Liver (tissue), 3 donors: Measurements from ENCODE around the gene FSIP1.

Source experiments
- ATF3 ChIP-seq: IDR thresholded peaks from 2 replicates; pipeline ENCODE4 v1.6.1; 2016; ENCODE audit warnings: antibody characterized with exemption
- CTCF ChIP-seq: fragments of 150-350 bp; IDR thresholded peaks from 2 replicates; pipeline ENCODE4 v1.5.1; 2017; ENCODE audit warnings: improper control_type of control experiment, low read depth, low read length; ENCODE audit not compliant: missing input control
- HNF4A ChIP-seq, 2 donors: conservative IDR thresholded peaks; 2 replicates each; pipeline ENCODE4 v1.6.1; 2016; ENCODE audit warnings: antibody characterized with exemption in 2 of 2, mild to moderate bottlenecking in 2 of 2
- JUND ChIP-seq, 2 donors: IDR thresholded peaks; 2 replicates each; pipeline ENCODE4 v1.6.1; 2016; ENCODE audit warnings: antibody characterized with exemption in 2 of 2
- MAX ChIP-seq: IDR thresholded peaks from 2 replicates; pipeline ENCODE4 v1.6.1; 2016; ENCODE audit warnings: antibody characterized with exemption
- RXRA ChIP-seq, 2 donors: IDR thresholded peaks; 2 replicates each; pipeline ENCODE4 v1.6.1; 2017 to 2018; ENCODE audit warnings: antibody characterized with exemption in 2 of 2, mild to moderate bottlenecking in 1 of 2
- SP1 ChIP-seq: IDR thresholded peaks from 2 replicates; pipeline ENCODE4 v1.6.1; 2018; ENCODE audit warnings: antibody characterized with exemption, mild to moderate bottlenecking
- TAF1 ChIP-seq: conservative IDR thresholded peaks from 2 replicates; pipeline ENCODE4 v1.6.1; 2016; ENCODE audit warnings: antibody characterized with exemption, mild to moderate bottlenecking
- ZBTB33 ChIP-seq: IDR thresholded peaks from 2 replicates; pipeline ENCODE4 v1.6.1; 2016; ENCODE audit warnings: antibody characterized with exemption
- donor health status: healthy.
- donor health status: healthy.

- TF ChIP-seq CTCF (no peak), HNF4A (conservative IDR thresholded peaks at IDR 0.05) (no peak), ZBTB33 (no peak), MAX (no peak), ATF3 (no peak), RXRA (IDR thresholded peaks at IDR 0.05) (no peak), JUND (IDR thresholded peaks at IDR 0.05) (no peak), TAF1 (no peak), SP1 (no peak)
Measured at GRCh38 chr15:39598186-39598850, 184.3 kb downstream of the FSIP1 start.
